AG20443 (cell line): ENCODE results near the gene CDCA7.
"Not testable (repeated sequence)": the region's sequence is repeated elsewhere in the genome, so short reads cannot be mapped to it uniquely, and the experiment has no call there.

Source experiments
- DNase-seq: peaks from one replicate; pipeline ENCODE4 v3.0.0; 2012; ENCODE audit warnings: low spot score, mixed read lengths

The CDCA7 gene

GRCh38 chr2:173402405-173402974, 47.8 kb downstream of the CDCA7 start:
- DNase-seq = peak; percentile 89

GRCh38 chr2:173404841-173405750, 50.4 kb downstream of the CDCA7 start:
- DNase-seq = no peak

GRCh38 chr2:173407176-173407575, 52.5 kb downstream of the CDCA7 start:
- no peak for DNase-seq

GRCh38 chr2:173407646-173408045, 53.0 kb downstream of the CDCA7 start:
- DNase-seq = no peak

GRCh38 chr2:173410579-173410978, 55.9 kb downstream of the CDCA7 start:
- no peak for DNase-seq

- DNase-seq = no peak
Observed at GRCh38 chr2:173412628-173413027, 58.0 kb downstream of the CDCA7 start.

GRCh38 chr2:173414823-173415322, 60.2 kb downstream of the CDCA7 start:
- DNase-seq = no peak

- no peak for DNase-seq
Observed at GRCh38 chr2:173415431-173416381, 61.0 kb downstream of the CDCA7 start.

GRCh38 chr2:173416415-173417152, 61.9 kb downstream of the CDCA7 start:
- not testable (repeated sequence) for DNase-seq

- DNase-seq = no peak
Observed at GRCh38 chr2:173417341-173417740, 62.7 kb downstream of the CDCA7 start.

GRCh38 chr2:173417802-173418201, 63.1 kb downstream of the CDCA7 start:
- no peak for DNase-seq
